A673 (cell line): Measurements from ENCODE around the gene ATE1. TPM values are rescaled to one million over a fixed set of nuclear protein-coding genes. Genes with fewer than 3 reads are reported as not detected.

ENCODE experiments used
- BruUV-seq: library from RNA; stranded (reverse); fragments of 400-500 nt; replicated peaks from 2 replicates; lab custom pipeline; 2021; lab: Mats Ljungman, UMichigan
- CTCF ChIA-PET: fragments of 300-600 bp; sonication (Branson Sonifier 250); formaldehyde crosslinking; loops from one replicate; lab custom pipeline; 2022; ENCODE audit warnings: antibody characterized with exemption; lab: Charles Lee
- POLR2A ChIA-PET: fragments of 300-600 bp; sonication (Branson Sonifier 250); formaldehyde crosslinking; loops from one replicate; lab custom pipeline; 2022; ENCODE audit warnings: antibody characterized with exemption; ENCODE audit not compliant: low non-redundant PET; lab: Charles Lee
- DNase-seq: peaks from one replicate; pipeline ENCODE4 v3.0.0-alpha.2; 2015; ENCODE audit warnings: low spot score
- H3K27ac ChIP-seq: fragments of 200-600 bp; sonication (generic); 2 replicates; pipeline ENCODE4 v1.5.1; 2016; ENCODE audit warnings: mixed run types, low read depth, mild to moderate bottlenecking, mixed read lengths, antibody characterized with exemption, low read length; ENCODE audit not compliant: poor library complexity, severe bottlenecking
- H3K27me3 ChIP-seq: fragments of 200-600 bp; sonication (generic); replicated peaks from 2 replicates; pipeline ENCODE4 v1.6.1; 2017; ENCODE audit warnings: mixed run types, low read depth, mild to moderate bottlenecking, mixed read lengths, antibody characterized with exemption, low read length; ENCODE audit not compliant: insufficient read depth, poor library complexity
- H3K36me3 ChIP-seq: fragments of 200-600 bp; sonication (generic); 2 replicates; pipeline ENCODE4 v1.6.1; 2016; ENCODE audit warnings: mixed run types, mild to moderate bottlenecking, mixed read lengths, antibody characterized with exemption, low read length; ENCODE audit not compliant: insufficient read depth, poor library complexity, severe bottlenecking
- H3K4me1 ChIP-seq: fragments of 200-600 bp; sonication (generic); 2 replicates; pipeline ENCODE4 v1.6.1; 2017; ENCODE audit warnings: mixed run types, mild to moderate bottlenecking, mixed read lengths, antibody characterized with exemption, low read length; ENCODE audit not compliant: insufficient read depth, poor library complexity, severe bottlenecking
- H3K4me3 ChIP-seq: fragments of 200-600 bp; sonication (generic); 2 replicates; pipeline ENCODE4 v1.5.1; 2016; ENCODE audit warnings: low read depth, mixed run types, mild to moderate bottlenecking, mixed read lengths, low read length; ENCODE audit not compliant: poor library complexity, severe bottlenecking
- H3K9me3 ChIP-seq: fragments of 200-600 bp; sonication (generic); 2 replicates; pipeline ENCODE4 v1.6.1; 2016; ENCODE audit warnings: mixed run types, low read depth, mild to moderate bottlenecking, mixed read lengths, antibody characterized with exemption, low read length; ENCODE audit not compliant: poor library complexity, severe bottlenecking
- EZH2 ChIP-seq: fragments of 200-600 bp; sonication (generic); IDR thresholded peaks from 2 replicates; pipeline ENCODE4 v1.6.1; 2017; ENCODE audit warnings: borderline replicate concordance, low read depth, mild to moderate bottlenecking, mixed read lengths, antibody characterized with exemption, low read length; ENCODE audit not compliant: poor library complexity, severe bottlenecking
- intact Hi-C: fragments of 100-400 bp; cut with micrococcal nuclease; formaldehyde crosslinking; loops from one replicate; pipeline ENCODE4 v1.10.0; 2022; ENCODE audit not compliant: unreplicated experiment
- total RNA-seq: library from RNA; stranded (reverse); gene quantifications from 2 replicates; pipeline ENCODE4 v1.2.3, GENCODE V29; 2021
- TF ChIP-seq, protein P1 (sequence below): fragments of 300-800, 200-600 bp; sonication (generic); conservative IDR thresholded peaks from 2 replicates; pipeline ENCODE4 v1.5.1; 2017; ENCODE audit warnings: low read depth, mild to moderate bottlenecking, antibody characterized with exemption, low read length, moderate library complexity, mixed read lengths

ATE1 gene
- total RNA-seq, 1 experiment from 2014 or later = 27.0 TPM

DNA sequence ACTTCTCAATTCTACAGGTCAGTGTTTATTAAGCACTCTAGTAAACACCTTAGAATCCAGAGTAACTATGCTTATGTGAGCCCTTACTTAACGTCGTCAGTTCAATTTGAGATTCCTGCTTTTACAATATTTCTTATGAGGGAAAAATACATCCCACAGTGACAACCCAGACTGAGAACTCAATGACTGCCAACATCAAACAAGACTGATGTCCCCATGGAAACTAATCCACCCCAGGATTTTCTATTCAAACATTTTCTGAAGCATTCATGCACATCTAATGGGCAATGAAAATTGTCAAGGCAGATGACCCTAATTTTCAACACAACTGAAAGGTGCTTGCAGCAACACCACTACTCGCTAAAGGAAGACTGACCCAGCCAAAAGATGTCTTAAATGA lies 67.0 kb downstream of the ATE1 start:
- TF ChIP-seq, protein P1, sequence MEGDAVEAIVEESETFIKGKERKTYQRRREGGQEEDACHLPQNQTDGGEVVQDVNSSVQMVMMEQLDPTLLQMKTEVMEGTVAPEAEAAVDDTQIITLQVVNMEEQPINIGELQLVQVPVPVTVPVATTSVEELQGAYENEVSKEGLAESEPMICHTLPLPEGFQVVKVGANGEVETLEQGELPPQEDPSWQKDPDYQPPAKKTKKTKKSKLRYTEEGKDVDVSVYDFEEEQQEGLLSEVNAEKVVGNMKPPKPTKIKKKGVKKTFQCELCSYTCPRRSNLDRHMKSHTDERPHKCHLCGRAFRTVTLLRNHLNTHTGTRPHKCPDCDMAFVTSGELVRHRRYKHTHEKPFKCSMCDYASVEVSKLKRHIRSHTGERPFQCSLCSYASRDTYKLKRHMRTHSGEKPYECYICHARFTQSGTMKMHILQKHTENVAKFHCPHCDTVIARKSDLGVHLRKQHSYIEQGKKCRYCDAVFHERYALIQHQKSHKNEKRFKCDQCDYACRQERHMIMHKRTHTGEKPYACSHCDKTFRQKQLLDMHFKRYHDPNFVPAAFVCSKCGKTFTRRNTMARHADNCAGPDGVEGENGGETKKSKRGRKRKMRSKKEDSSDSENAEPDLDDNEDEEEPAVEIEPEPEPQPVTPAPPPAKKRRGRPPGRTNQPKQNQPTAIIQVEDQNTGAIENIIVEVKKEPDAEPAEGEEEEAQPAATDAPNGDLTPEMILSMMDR = no peak
- no peak for TF ChIP-seq EZH2
- no peaks in the 10 kb centered on the region for H3K9me3 ChIP-seq

DNA sequence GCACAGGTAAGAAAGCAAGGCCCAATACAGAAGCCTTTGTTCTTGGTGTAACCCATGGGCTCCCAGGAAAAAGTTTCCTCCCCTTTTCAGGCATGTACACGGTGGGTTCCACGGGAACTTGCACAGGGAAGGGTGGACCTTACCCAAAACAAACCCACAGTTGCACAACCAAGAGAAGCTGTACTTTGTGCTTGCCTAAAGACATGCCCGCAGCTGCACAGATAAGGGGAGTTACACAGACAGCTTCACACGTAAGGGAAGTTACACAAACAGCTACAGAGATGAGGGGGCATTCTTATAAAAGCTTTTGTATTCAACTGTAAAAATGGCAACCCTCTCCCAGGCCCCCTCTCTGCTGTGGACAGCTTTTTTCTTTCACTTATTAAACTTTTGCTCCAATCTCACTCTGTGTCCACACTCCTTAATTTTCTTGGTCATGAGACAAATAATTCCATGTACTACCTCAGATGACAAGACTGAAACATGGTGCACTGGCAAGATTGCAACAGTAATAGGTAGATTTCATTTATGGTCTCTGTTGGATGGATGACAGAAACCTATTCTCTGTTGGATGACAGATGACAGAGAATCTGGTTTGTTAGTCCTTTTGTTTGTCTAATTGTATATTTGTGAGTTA lies 72.9 kb downstream of the ATE1 start:
- ChIA-PET POLR2A (interaction anchor here (0.6 kb wide), 1 partner anchor 204 kb away, joined by 3 read pairs; no protein-coding TSS in a partner anchor), CTCF (no interaction called here)
- no TSS peak for BruUV-seq
- intact Hi-C loops = no loop called here
- Histone ChIP-seq H3K36me3 (no peaks in the 10 kb centered on the region), H3K27ac (no peak overlapping the region), H3K4me3 (no peak overlapping the region), H3K9me3 (peaks cover 5% of the 10 kb centered on the region), H3K4me1 (peaks cover 8% of the 10 kb centered on the region), H3K27me3 (no peaks in the 10 kb centered on the region)
- TF ChIP-seq, protein P1 = no peak
- no peak for TF ChIP-seq EZH2
- DNase-seq = no peak

More for the DNA sequence above, 67.0 kb downstream of the ATE1 start:
- H3K36me3 ChIP-seq = no peaks in the 10 kb centered on the region
- peak; percentile 14 for DNase-seq
- H3K4me3 ChIP-seq = no peak overlapping the region
- ChIA-PET POLR2A (no interaction called here), CTCF (no interaction called here)
- intact Hi-C loops = no loop called here
- BruUV-seq = no TSS peak
- no peaks in the 10 kb centered on the region for H3K27me3 ChIP-seq
- no peak overlapping the region for H3K27ac ChIP-seq
- peaks cover 13% of the 10 kb centered on the region for H3K4me1 ChIP-seq

DNA sequence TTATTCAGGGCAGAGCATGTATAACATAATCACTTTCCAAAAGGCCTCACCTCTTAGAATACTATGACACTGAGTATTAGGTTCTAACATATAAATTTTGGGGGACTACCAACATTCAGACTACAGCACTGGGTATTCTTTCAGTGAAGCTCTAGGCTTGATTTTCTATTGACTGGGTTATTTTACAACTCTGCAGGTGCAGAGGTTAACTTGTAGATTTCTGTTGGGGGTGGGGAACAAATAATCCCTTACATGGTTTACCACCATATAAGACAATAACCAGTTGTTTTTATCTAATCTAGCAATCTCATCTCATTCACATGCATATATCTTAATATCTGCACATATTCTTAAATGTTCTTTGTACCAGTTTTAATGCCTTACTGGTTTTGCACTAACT lies 73.9 kb downstream of the ATE1 start:
- H3K27ac ChIP-seq = no peak overlapping the region
- no peak overlapping the region for H3K4me3 ChIP-seq
- no peak for DNase-seq
- intact Hi-C loops = no loop called here
- TF ChIP-seq, protein P1 = no peak
- no peak for TF ChIP-seq EZH2
- H3K9me3 ChIP-seq = peaks cover 5% of the 10 kb centered on the region
- ChIA-PET POLR2A (no interaction called here), CTCF (interaction anchor here (0.6 kb wide), 1 partner anchor 109 kb away, joined by 3 read pairs; no protein-coding TSS in a partner anchor)
- no TSS peak for BruUV-seq
- H3K27me3 ChIP-seq = no peaks in the 10 kb centered on the region
- peaks cover 8% of the 10 kb centered on the region for H3K4me1 ChIP-seq
- no peaks in the 10 kb centered on the region for H3K36me3 ChIP-seq
